ENCODE results near the gene CCPG1.

The CCPG1 gene

GRCh38 chr15:55379095-55379494 lies 29.1 kb downstream of the CCPG1 start:
- FAIRE-seq, result no peak

GRCh38 chr15:55372701-55373440 lies 35.3 kb downstream of the CCPG1 start:
- FAIRE-seq, result no peak

GRCh38 chr15:55366981-55367380 lies 41.2 kb downstream of the CCPG1 start:
- FAIRE-seq, result no peak

- no peak for FAIRE-seq
These were observed 45.5 kb downstream of the CCPG1 start for GRCh38 chr15:55362641-55363040.

GRCh38 chr15:55361048-55361447 lies 47.1 kb downstream of the CCPG1 start:
- FAIRE-seq, result no peak

- FAIRE-seq, result no peak
These were observed 47.9 kb downstream of the CCPG1 start for GRCh38 chr15:55360256-55360655.

- no peak for FAIRE-seq
These were observed 49.7 kb downstream of the CCPG1 start for GRCh38 chr15:55358471-55358870.

- no peak for FAIRE-seq
These were observed 50.4 kb downstream of the CCPG1 start for GRCh38 chr15:55357774-55358173.

- FAIRE-seq, result no peak
These were observed 51.1 kb downstream of the CCPG1 start for GRCh38 chr15:55356985-55357585.

- FAIRE-seq, result no peak
These were observed 55.1 kb downstream of the CCPG1 start for GRCh38 chr15:55353025-55353424.

- no peak for FAIRE-seq
These were observed 58.9 kb downstream of the CCPG1 start for GRCh38 chr15:55349282-55349681.

- FAIRE-seq, result no peak
These were observed 59.8 kb downstream of the CCPG1 start for GRCh38 chr15:55348281-55348778.

- no peak for FAIRE-seq
These were observed 64.0 kb downstream of the CCPG1 start for GRCh38 chr15:55344206-55344605.

GRCh38 chr15:55343168-55343567 lies 65.0 kb downstream of the CCPG1 start:
- no peak for FAIRE-seq

- FAIRE-seq, result no peak
These were observed 71.0 kb downstream of the CCPG1 start for GRCh38 chr15:55337160-55337559.

- FAIRE-seq, result no peak
These were observed 73.2 kb downstream of the CCPG1 start for GRCh38 chr15:55334997-55335396.

- no peak for FAIRE-seq
These were observed 73.8 kb downstream of the CCPG1 start for GRCh38 chr15:55334371-55334770.

- no peak for FAIRE-seq
These were observed 80.8 kb downstream of the CCPG1 start for GRCh38 chr15:55327387-55327786.

GRCh38 chr15:55322467-55322866 lies 85.7 kb downstream of the CCPG1 start:
- no peak for FAIRE-seq

GRCh38 chr15:55320963-55321362 lies 87.2 kb downstream of the CCPG1 start:
- no peak for FAIRE-seq

GRCh38 chr15:55320238-55320550 lies 88.0 kb downstream of the CCPG1 start:
- FAIRE-seq, result no peak

GRCh38 chr15:55319537-55320237 lies 88.5 kb downstream of the CCPG1 start:
- FAIRE-seq, result no peak

GRCh38 chr15:55318588-55319494 lies 89.3 kb downstream of the CCPG1 start, which contains the start of the genes PIGB and PIGBOS1:
TSS of gene PIGB (plus strand) at chr15:55319222. CDS start at chr15:55319251, 29 bp downstream.
TSS of gene PIGBOS1 (minus strand) at chr15:55319123. CDS start at chr15:55317792, 1,331 bp downstream.
- FAIRE-seq, result no peak

Measured in A204.1 (cell line).